LNCaP clone FGC (cell line): ENCODE results near the gene DNAI1.

ENCODE experiments used
- DNase-seq: peaks from one replicate; pipeline ENCODE4 v3.0.0-alpha.2; 2011; ENCODE audit warnings: low read depth
- H3K4me3 ChIP-seq: 2 replicates; pipeline ENCODE4 v1.5.1; 2011; ENCODE audit warnings: mild to moderate bottlenecking, low read depth, low read length, control low read depth
- TF ChIP-seq, protein P1 (sequence below): IDR thresholded peaks from 2 replicates; pipeline ENCODE4 v1.5.1; 2012; ENCODE audit warnings: mild to moderate bottlenecking; ENCODE audit not compliant: control insufficient read depth, insufficient read depth; ENCODE audit errors: extremely low read depth

Gene DNAI1

DNA sequence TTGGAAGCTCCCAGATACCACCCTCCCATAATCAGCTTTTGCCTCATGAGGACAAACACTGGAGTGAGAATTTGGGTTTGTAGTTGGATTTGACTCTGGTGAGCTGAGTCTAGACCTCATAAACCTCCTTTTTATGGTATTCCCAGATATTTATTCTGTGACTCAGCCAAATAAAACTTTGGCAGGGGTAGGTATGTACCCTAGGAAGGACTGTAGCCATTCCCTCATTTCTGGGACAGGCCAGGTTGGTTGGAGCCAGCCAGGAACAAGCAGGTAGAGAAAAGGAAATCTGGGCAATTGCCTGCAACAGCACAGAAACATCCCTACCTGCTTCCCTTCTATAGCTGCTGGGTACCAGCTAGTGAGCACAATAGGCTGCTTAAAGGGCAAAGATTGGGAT is 44.8 kb downstream of the DNAI1 start:
- H3K4me3 ChIP-seq: no peak overlapping the region
- peak; percentile 90 for DNase-seq
- TF ChIP-seq, protein P1, sequence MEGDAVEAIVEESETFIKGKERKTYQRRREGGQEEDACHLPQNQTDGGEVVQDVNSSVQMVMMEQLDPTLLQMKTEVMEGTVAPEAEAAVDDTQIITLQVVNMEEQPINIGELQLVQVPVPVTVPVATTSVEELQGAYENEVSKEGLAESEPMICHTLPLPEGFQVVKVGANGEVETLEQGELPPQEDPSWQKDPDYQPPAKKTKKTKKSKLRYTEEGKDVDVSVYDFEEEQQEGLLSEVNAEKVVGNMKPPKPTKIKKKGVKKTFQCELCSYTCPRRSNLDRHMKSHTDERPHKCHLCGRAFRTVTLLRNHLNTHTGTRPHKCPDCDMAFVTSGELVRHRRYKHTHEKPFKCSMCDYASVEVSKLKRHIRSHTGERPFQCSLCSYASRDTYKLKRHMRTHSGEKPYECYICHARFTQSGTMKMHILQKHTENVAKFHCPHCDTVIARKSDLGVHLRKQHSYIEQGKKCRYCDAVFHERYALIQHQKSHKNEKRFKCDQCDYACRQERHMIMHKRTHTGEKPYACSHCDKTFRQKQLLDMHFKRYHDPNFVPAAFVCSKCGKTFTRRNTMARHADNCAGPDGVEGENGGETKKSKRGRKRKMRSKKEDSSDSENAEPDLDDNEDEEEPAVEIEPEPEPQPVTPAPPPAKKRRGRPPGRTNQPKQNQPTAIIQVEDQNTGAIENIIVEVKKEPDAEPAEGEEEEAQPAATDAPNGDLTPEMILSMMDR: no peak

DNA sequence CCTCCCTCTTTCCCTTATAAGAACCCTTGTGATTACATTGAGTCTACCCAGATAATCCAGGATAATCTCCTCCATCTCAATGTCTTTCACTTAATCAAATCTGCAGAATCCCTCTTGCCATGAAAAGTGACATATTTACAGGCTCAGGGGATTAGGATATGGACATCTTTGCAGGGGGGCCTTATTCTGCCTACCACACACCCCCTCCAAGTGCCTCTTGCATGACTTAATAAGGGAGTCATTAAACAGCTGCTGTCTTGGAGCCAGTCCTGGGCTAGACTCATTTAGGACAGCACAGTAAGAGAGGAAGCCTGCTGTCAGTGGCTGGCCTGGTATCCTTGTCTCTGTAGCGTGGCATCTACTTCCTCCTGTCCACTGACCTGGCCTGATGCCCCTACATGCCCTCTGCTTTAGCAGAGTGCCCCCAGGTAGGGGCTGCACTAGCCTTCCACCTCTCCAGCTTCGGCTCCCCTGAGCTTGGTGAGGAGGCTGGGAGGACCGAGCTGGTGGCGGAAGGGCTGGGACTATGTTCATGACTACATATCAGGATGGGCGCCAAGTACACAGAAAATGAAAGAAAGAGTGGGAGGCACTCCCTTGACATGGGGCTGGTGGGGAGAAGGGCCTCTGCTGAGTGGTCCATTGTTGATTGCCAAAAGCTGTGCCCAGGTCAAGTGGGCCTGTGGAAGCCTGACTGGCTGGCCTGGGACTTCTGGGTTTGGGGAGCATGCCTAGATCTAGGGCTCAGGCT is 46.9 kb downstream of the DNAI1 start:
- H3K4me3 ChIP-seq: no peak overlapping the region
- DNase-seq: no peak
- TF ChIP-seq, protein P1: no peak

DNA sequence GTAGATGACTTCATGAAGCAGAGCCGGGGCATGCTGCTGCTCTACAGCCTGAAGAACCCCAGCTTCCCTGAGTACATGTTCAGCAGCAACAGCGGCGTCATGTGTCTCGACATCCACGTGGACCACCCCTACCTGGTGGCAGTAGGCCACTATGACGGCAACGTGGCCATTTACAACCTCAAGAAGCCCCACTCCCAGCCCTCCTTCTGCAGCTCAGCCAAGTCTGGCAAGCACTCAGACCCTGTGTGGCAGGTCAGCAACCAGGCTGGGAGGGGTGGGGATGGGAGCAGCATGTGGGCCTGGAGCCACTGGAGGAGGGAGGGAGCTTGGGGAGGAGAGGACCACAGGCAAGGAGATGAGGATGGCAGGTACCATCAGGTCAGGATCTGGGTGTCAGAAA is 48.0 kb downstream of the DNAI1 start:
- TF ChIP-seq, protein P1: no peak
- no peak overlapping the region for H3K4me3 ChIP-seq

DNA sequence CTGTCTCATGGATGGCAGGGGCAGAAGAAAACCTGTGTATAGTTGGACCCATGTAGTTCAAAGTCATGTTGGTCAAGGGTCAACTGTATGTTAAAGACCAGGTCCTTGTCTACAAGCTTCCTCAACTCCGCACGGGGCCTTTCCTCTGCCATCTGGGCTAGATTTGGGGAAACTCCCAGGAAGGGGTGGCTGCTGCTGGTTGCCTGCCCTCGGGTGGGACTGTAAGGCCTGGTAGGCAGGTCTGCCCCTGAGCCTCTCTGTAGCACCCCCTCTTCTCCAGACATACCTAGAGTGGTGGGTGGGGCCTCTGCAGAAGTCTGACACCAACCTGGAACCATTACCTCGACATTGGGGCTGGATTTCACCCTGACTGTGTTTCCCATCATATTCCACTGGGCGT is 49.0 kb downstream of the DNAI1 start:
- DNase-seq: no peak
- TF ChIP-seq, protein P1: no peak

More for the DNA sequence above, 48.0 kb downstream of the DNAI1 start:
- DNase-seq: no peak

DNA sequence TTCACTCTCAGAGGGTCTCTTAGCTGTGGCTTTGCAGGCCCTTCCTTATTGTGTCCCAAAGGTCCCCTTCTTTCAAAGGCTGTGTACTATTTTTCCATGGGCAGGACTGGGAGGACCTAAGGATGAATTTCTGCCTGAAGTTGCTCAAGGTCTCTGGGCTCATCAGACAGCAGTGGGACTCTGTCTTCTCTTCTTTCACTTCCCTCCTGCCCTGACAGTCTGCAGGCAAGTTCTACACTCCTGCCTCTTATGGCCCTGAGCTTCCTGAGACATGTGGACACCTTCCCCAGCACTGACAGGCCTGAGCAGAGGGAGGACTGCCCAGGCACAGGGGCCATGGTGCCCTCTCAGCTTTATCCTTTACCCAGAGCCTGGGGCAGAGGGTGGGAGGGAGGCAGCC is 49.4 kb downstream of the DNAI1 start:
- no peak overlapping the region for H3K4me3 ChIP-seq
- DNase-seq: no peak
- TF ChIP-seq, protein P1: no peak

More for the DNA sequence above, 49.0 kb downstream of the DNAI1 start:
- H3K4me3 ChIP-seq: no peak overlapping the region

DNA sequence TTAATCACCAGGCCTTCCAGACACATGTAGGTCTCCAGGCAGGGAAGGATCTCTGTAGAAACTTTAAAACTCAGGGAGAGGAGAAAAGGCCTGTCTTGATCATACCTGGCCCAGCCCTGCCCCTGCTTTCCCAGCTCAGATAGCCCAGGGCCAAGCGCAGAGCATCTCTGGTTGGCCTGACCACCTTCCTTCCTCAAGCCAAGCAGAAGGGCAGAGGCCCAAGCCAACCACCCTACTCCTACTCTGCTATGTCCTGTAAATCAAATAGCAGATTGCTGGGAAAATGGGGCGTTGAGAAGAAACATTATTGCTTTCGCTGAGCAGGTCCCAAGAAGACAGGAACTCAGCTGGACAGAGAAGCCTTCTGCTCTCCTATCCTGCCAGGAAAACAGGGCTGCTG is 49.9 kb downstream of the DNAI1 start:
- H3K4me3 ChIP-seq: no peak overlapping the region
- TF ChIP-seq, protein P1: no peak
- DNase-seq: no peak

DNA sequence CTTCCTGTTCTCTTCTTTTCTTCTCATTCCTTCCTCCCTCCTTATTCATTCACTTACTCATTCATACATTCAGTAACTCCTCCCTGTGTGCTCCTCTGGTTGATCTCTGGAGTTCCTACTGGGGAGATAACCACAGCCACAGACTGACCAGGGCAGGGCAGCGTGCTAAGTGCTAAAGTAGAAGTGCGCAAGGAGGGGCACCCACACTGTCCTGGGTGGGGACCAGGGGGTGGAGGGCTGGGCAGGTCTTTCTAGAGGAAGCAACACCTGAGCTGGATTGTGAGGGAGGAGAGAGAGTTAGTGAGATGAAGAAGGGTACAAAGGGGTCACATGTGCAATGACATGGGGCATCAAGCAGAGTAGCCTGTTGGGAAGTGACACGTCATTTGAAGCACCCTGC is 50.3 kb downstream of the DNAI1 start:
- TF ChIP-seq, protein P1: no peak
- no peak overlapping the region for H3K4me3 ChIP-seq
- DNase-seq: no peak
